ENCODE data around the gene HGFAC.

- TF ChIP-seq SIN3A (IDR thresholded peaks at IDR 0.05; ENCODE audit: borderline replicate concordance, low read depth, low read length) (no peak), GABPA (IDR thresholded peaks at IDR 0.05; ENCODE audit: low read depth, low read length) (no peak), GABPA (CRISPR knock-in tag; IDR thresholded peaks at IDR 0.05; ENCODE audit: low read depth) (no peak), CREB1 (IDR thresholded peaks at IDR 0.05) (no peak), CREB1 (CRISPR knock-in tag; IDR thresholded peaks at IDR 0.05) (no peak), ZNF839 (CRISPR knock-in tag; IDR thresholded peaks at IDR 0.05; ENCODE audit: borderline replicate concordance) (no peak), ZFP62 (CRISPR knock-in tag; IDR thresholded peaks at IDR 0.05) (no peak), RBM22 (optimal IDR thresholded peaks at IDR 0.05; ENCODE audit: low read length) (no peak), CTCF (CRISPR knock-in tag; IDR thresholded peaks at IDR 0.05) (peak; percentile 53), BRCA1 (CRISPR knock-in tag; IDR thresholded peaks at IDR 0.05) (no peak), ERF (CRISPR knock-in tag; IDR thresholded peaks at IDR 0.05) (no peak), SRF (IDR thresholded peaks at IDR 0.05; ENCODE audit: low read depth, low read length) (no peak)
- TF ChIP-seq, protein P1, sequence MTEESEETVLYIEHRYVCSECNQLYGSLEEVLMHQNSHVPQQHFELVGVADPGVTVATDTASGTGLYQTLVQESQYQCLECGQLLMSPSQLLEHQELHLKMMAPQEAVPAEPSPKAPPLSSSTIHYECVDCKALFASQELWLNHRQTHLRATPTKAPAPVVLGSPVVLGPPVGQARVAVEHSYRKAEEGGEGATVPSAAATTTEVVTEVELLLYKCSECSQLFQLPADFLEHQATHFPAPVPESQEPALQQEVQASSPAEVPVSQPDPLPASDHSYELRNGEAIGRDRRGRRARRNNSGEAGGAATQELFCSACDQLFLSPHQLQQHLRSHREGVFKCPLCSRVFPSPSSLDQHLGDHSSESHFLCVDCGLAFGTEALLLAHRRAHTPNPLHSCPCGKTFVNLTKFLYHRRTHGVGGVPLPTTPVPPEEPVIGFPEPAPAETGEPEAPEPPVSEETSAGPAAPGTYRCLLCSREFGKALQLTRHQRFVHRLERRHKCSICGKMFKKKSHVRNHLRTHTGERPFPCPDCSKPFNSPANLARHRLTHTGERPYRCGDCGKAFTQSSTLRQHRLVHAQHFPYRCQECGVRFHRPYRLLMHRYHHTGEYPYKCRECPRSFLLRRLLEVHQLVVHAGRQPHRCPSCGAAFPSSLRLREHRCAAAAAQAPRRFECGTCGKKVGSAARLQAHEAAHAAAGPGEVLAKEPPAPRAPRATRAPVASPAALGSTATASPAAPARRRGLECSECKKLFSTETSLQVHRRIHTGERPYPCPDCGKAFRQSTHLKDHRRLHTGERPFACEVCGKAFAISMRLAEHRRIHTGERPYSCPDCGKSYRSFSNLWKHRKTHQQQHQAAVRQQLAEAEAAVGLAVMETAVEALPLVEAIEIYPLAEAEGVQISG (CRISPR knock-in tag; IDR thresholded peaks at IDR 0.05) = no peak
These were observed 34.6 kb downstream of the HGFAC start for GRCh38 chr4:3476341-3476747.

Data from HepG2 (cell line).